Measurements from ENCODE around the gene NTPCR.

NTPCR gene

GRCh38 chr1:233020426-233020825 is 70.0 kb downstream of the NTPCR start:
- no peak for DNase-seq (ENCODE audit: low read depth in 1 of 2, low spot score in 1 of 2)
- TF ChIP-seq SPI1 (IDR thresholded peaks at IDR 0.05; ENCODE audit: borderline replicate concordance, low read depth) (no peak), CTCF (IDR thresholded peaks at IDR 0.05; ENCODE audit: insufficient read depth, low read length) (no peak), GABPA (IDR thresholded peaks at IDR 0.05; ENCODE audit: low read depth) (no peak)
- Histone ChIP-seq H3K27me3 (ENCODE audit: insufficient read depth, poor library complexity, severe bottlenecking) (no peaks in the 10 kb centered on the region), H3K4me3 (replicated peaks; ENCODE audit: insufficient read depth, low read length) (no peak overlapping the region), H3K27ac (replicated peaks) (no peak overlapping the region)

- TF ChIP-seq REST (IDR thresholded peaks at IDR 0.05; ENCODE audit: insufficient replicate concordance, low read depth) (no peak), CTCF (IDR thresholded peaks at IDR 0.05; ENCODE audit: insufficient read depth, low read length) (no peak), SPI1 (IDR thresholded peaks at IDR 0.05; ENCODE audit: borderline replicate concordance, low read depth) (no peak), GABPA (IDR thresholded peaks at IDR 0.05; ENCODE audit: low read depth) (no peak), POLR2AphosphoS5 (IDR thresholded peaks at IDR 0.05; ENCODE audit: low read depth) (no peak)
- H3K4me3 ChIP-seq (replicated peaks; ENCODE audit: insufficient read depth, low read length): no peak overlapping the region
- H3K27me3 ChIP-seq (ENCODE audit: insufficient read depth, poor library complexity, severe bottlenecking): no peaks in the 10 kb centered on the region
- DNase-seq (ENCODE audit: low read depth in 1 of 2, low spot score in 1 of 2): no peak
- no peak overlapping the region for H3K27ac ChIP-seq (replicated peaks)
Observed at GRCh38 chr1:233022246-233022645, 71.8 kb downstream of the NTPCR start.

- no peak for TF ChIP-seq REST (IDR thresholded peaks at IDR 0.05; ENCODE audit: insufficient replicate concordance, low read depth)
- TF ChIP-seq CTCF (IDR thresholded peaks at IDR 0.05; ENCODE audit: insufficient read depth, low read length): no peak
- TF ChIP-seq SPI1 (IDR thresholded peaks at IDR 0.05; ENCODE audit: borderline replicate concordance, low read depth): no peak
- no peak for TF ChIP-seq POLR2AphosphoS5 (IDR thresholded peaks at IDR 0.05; ENCODE audit: low read depth)
- TF ChIP-seq GABPA (IDR thresholded peaks at IDR 0.05; ENCODE audit: low read depth): no peak
- H3K27ac ChIP-seq (replicated peaks): no peak overlapping the region
- no peak for DNase-seq (ENCODE audit: low read depth in 1 of 2, low spot score in 1 of 2)
- no peak overlapping the region for H3K4me3 ChIP-seq (replicated peaks; ENCODE audit: insufficient read depth, low read length)
- H3K27me3 ChIP-seq (ENCODE audit: insufficient read depth, poor library complexity, severe bottlenecking): no peaks in the 10 kb centered on the region
Observed at GRCh38 chr1:233024199-233024598, 73.8 kb downstream of the NTPCR start.

- H3K27me3 ChIP-seq (ENCODE audit: insufficient read depth, poor library complexity, severe bottlenecking): no peaks in the 10 kb centered on the region
- H3K4me3 ChIP-seq (replicated peaks; ENCODE audit: insufficient read depth, low read length): no peak overlapping the region
- DNase-seq (ENCODE audit: low read depth in 1 of 2, low spot score in 1 of 2): peak in 1 of 2 experiments; percentile 60
- H3K27ac ChIP-seq (replicated peaks): no peak overlapping the region
- TF ChIP-seq CTCF (IDR thresholded peaks at IDR 0.05; ENCODE audit: insufficient read depth, low read length): peak; percentile 23
- TF ChIP-seq GABPA (IDR thresholded peaks at IDR 0.05; ENCODE audit: low read depth): no peak
- TF ChIP-seq POLR2AphosphoS5 (IDR thresholded peaks at IDR 0.05; ENCODE audit: low read depth): no peak
Observed at GRCh38 chr1:233025157-233025556, 74.7 kb downstream of the NTPCR start.

Measured in HL-60 (cell line).